22Rv1 (cell line): ENCODE data around the gene RPS6KC1.

Source experiments
- H3K27ac ChIP-seq: fragments of 450-650 bp; 2 replicates; pipeline ENCODE4 v1.5.1; 2017
- CTCF ChIP-seq: fragments of 450-650 bp; IDR thresholded peaks from 2 replicates; pipeline ENCODE4 v1.5.1; 2017; ENCODE audit warnings: mild to moderate bottlenecking
- ZFX ChIP-seq: fragments of 450-650 bp; IDR thresholded peaks from 2 replicates; pipeline ENCODE4 v1.6.1; 2017; ENCODE audit warnings: antibody characterized with exemption, borderline replicate concordance

Gene RPS6KC1

GRCh38 chr1:213251972-213252371, 200.9 kb downstream of the RPS6KC1 start:
- TF ChIP-seq ZFX (no peak), CTCF (no peak)
- H3K27ac ChIP-seq = no peak overlapping the region

GRCh38 chr1:213256438-213257087, 205.5 kb downstream of the RPS6KC1 start:
- TF ChIP-seq ZFX (no peak), CTCF (no peak)
- no peak overlapping the region for H3K27ac ChIP-seq

GRCh38 chr1:213260311-213261075, 209.5 kb downstream of the RPS6KC1 start:
- no peak overlapping the region for H3K27ac ChIP-seq
- TF ChIP-seq ZFX = no peak
- no peak for TF ChIP-seq CTCF

- no peak for TF ChIP-seq ZFX
- no peak for TF ChIP-seq CTCF
- no peak overlapping the region for H3K27ac ChIP-seq
Observed at GRCh38 chr1:213264531-213264930, 213.5 kb downstream of the RPS6KC1 start.

GRCh38 chr1:213266983-213267772, 216.1 kb downstream of the RPS6KC1 start:
- TF ChIP-seq ZFX = no peak
- no peak for TF ChIP-seq CTCF
- no peak overlapping the region for H3K27ac ChIP-seq

GRCh38 chr1:213268221-213268620, 217.2 kb downstream of the RPS6KC1 start:
- no peak overlapping the region for H3K27ac ChIP-seq
- TF ChIP-seq CTCF (no peak), ZFX (no peak)
